Body of pancreas (tissue), 4 donors: ENCODE data around the gene UBR7. TPM values are rescaled to one million over a fixed set of nuclear protein-coding genes. Genes with fewer than 3 reads are reported as not detected.
A peak's percentile ranks its signal among the peaks of the same experiment; 100 is the strongest.
"Not testable (repeated sequence)": the region's sequence is repeated elsewhere in the genome, so short reads cannot be mapped to it uniquely, and the experiment has no call there.

Experiments
- ATAC-seq: fragments of 150-250 bp; one replicate; pipeline ENCODE4 v1.9.1; 2016
- DNase-seq, 4 donors: peaks; one replicate each; pipeline ENCODE4 v3.0.0-alpha.2; 2019
- H3K27ac ChIP-seq, 4 donors: fragments of 200-600 bp; sonication (generic); 1 replicate in 3 of 4; 2 replicates in 1 of 4; pipeline versions ENCODE4 v1.5.1 to v1.6.1; 2016 to 2019; ENCODE audit warnings: mild to moderate bottlenecking in 1 of 4, mixed read lengths in 1 of 4, moderate library complexity in 1 of 4
- H3K27me3 ChIP-seq, 2 donors: fragments of 200-600 bp; sonication (generic); one replicate each; pipeline ENCODE4 v1.6.0; 2016; ENCODE audit warnings: mild to moderate bottlenecking in 1 of 2
- H3K36me3 ChIP-seq, 2 donors: fragments of 200-600 bp; sonication (generic); replicated peaks in 1 of 2; 2 replicates each; pipeline ENCODE4 v1.5.1; 2016; ENCODE audit warnings: low read depth in 2 of 2; ENCODE audit not compliant: insufficient read depth in 1 of 2
- H3K4me1 ChIP-seq: fragments of 200-600 bp; sonication (generic); one replicate; pipeline ENCODE4 v1.6.0; 2016
- H3K4me3 ChIP-seq, 2 donors: fragments of 200-600 bp; sonication (generic); 1 replicate in 1 of 2; 2 replicates in 1 of 2; pipeline ENCODE4 v1.5.1; 2016 to 2019
- H3K9me3 ChIP-seq, 3 donors: fragments of 200-600 bp; sonication (generic); 1 replicate in 2 of 3; 2 replicates in 1 of 3; pipeline ENCODE4 v1.5.1; 2016
- POLR2A ChIP-seq, 3 donors: fragments of 450-650 bp; IDR thresholded peaks; one replicate each; pipeline ENCODE4 v1.6.1; 2016; ENCODE audit warnings: antibody characterized with exemption in 3 of 3, mild to moderate bottlenecking in 2 of 3
- WGBS, 2 donors: methylation state at CpG; one replicate each; pipeline ENCODE4 v1.1.5; 2017; 5-methylcytosine and 5-hydroxymethylcytosine counted together
- intact Hi-C: fragments of 100-400 bp; cut with DNase I; formaldehyde crosslinking; loops from one replicate; pipeline ENCODE4 v1.15.1; 2023
- total RNA-seq, 2 donors: library from RNA; depleted of rRNA; stranded (reverse); fragments of >200 nt; gene quantifications; one replicate each; pipeline ENCODE4 v1.1.0, GENCODE V29; 2016
- TF ChIP-seq, protein P1 (sequence below), 7 experiments: fragments of 450-650 bp in 4 of 7; fragments of 200-600 bp in 3 of 7; sonication (generic) in 3 of 7; IDR thresholded peaks; one replicate each; pipeline ENCODE4 v1.5.1; 2016 to 2019; ENCODE audit warnings: antibody characterized with exemption in 7 of 7

Gene UBR7
- 10 to 100 TPM in 1 of 2 donors, 1 to 10 TPM in 1; 4.9 to 17.4 TPM for total RNA-seq

GRCh38 chr14:93206793-93207467 is at the start of gene UBR7, which contains the start of gene GON7:
Gene UBR7 (plus strand): TSS chr14:93207256. CDS start chr14:93207292, 36 bp downstream.
Gene GON7 (minus strand): TSS chr14:93207065. CDS start chr14:93207037, 28 bp downstream.
- Histone ChIP-seq H3K4me1 (peaks cover 47% of the 10 kb centered on the region), H3K9me3 (no peaks in the 10 kb centered on the region), H3K27ac (peak within 1 kb of the TSS; percentile 74 to 93 (median 78)), H3K27me3 (no peaks in the 10 kb centered on the region), H3K4me3 (peak within 1 kb of the TSS; percentile 84 to 93), H3K36me3 (peaks cover 0 to 4% of the 10 kb centered on the region in 2 donors)
- ATAC-seq (peak; percentile 98), DNase-seq (peak; percentile 95 to 98 (median 96))
- 0 to 1% methylated on average over 34 to 62 of the region's 65 CpGs for WGBS, 2 donors
- intact Hi-C loops: no loop called here
- TF ChIP-seq, protein P1, sequence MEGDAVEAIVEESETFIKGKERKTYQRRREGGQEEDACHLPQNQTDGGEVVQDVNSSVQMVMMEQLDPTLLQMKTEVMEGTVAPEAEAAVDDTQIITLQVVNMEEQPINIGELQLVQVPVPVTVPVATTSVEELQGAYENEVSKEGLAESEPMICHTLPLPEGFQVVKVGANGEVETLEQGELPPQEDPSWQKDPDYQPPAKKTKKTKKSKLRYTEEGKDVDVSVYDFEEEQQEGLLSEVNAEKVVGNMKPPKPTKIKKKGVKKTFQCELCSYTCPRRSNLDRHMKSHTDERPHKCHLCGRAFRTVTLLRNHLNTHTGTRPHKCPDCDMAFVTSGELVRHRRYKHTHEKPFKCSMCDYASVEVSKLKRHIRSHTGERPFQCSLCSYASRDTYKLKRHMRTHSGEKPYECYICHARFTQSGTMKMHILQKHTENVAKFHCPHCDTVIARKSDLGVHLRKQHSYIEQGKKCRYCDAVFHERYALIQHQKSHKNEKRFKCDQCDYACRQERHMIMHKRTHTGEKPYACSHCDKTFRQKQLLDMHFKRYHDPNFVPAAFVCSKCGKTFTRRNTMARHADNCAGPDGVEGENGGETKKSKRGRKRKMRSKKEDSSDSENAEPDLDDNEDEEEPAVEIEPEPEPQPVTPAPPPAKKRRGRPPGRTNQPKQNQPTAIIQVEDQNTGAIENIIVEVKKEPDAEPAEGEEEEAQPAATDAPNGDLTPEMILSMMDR (IDR thresholded peaks at IDR 0.05): peak; percentile 15 to 68 (median 50)
- peak; percentile 67 to 87 (median 85) for TF ChIP-seq POLR2A (IDR thresholded peaks at IDR 0.05)

DNA sequence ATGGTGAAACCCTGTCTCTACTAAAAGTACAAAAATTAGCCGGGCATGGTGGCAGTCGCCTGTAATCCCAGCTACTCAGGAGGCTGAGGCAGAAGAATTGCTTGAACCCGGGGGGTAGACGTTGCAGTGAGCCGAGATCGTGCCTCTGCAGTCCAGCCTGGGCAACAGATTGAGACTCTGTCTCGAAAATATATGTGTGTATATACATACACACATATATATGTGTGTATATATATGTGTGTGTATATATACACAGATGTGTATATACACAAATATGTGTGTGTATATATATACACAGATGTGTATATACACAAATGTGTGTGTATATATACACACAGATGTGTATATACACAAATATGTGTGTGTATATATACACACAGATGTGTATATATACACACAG is 48.7 kb upstream of the UBR7 start:
- H3K27me3 ChIP-seq, H3K36me3 ChIP-seq, H3K27ac ChIP-seq, H3K4me3 ChIP-seq, H3K9me3 ChIP-seq, H3K4me1 ChIP-seq, intact Hi-C loops, DNase-seq, ATAC-seq: not testable (repeated sequence)
- WGBS, 2 donors: 86 to 89% methylated on average over 7 of the region's 7 CpGs

DNA sequence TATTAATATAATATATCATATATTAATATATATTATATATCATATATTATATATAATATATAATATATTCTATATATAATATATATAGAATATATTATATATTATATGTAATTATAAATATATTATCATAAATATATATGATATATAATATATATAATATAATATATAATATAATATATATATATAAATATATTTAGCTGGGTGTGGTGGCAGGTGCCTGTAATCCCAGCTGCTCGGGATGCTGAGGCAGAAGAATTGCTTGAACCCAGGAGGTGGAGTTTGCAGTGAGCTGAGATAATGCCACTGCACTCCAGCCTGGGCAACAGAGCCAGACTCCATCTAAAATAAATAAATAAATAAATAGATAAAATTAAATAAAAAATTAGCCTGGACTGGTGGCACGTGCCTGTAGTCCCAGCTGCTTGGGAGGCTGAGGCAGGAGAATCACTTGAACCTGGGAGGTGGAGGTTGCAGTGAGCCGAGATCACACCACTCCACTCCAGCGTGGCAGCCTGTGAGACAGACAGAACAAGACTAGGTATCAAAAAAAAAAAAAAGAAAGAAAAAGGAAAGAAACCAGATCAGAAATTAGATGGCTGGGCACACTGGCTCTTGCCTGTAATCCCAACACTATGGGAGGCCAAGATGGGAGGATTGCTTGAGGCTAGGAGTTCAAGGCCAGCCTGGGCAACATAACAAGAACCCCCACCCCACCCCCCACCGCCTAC is 47.3 kb upstream of the UBR7 start:
- H3K36me3 ChIP-seq, DNase-seq, H3K27ac ChIP-seq, H3K4me1 ChIP-seq, intact Hi-C loops, H3K9me3 ChIP-seq, H3K4me3 ChIP-seq, H3K27me3 ChIP-seq: not testable (repeated sequence)
- peak; percentile 22 for ATAC-seq
- WGBS, 2 donors: 46 to 54% methylated on average over 5 of the region's 5 CpGs

DNA sequence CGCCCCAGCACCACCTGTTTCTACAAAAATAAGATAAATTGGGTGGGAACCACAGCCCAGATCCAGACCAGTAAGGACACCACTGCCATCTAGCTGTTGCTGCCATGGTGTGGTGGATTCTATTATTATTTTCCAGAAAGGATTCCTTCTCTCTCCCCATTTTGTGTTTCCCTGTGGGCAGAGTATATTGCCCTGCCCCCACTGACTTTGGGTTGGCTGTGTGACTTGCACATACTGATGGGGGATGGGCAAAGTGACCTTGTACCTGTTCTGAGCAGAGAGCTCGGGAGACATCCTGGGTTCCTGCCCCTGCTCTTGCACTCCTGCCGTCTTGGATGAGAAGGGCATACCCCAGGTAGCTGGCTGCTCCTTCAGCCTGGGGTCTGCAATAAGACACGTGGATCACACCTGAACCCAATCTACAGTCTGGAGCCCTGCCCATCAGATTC is 46.7 kb upstream of the UBR7 start:
- ATAC-seq (peak; percentile 74), DNase-seq (peak; percentile 22 to 55 (median 41))
- 8 to 29% methylated on average over 4 of the region's 4 CpGs for WGBS, 2 donors
- Histone ChIP-seq H3K27ac (no peak overlapping the region), H3K9me3 (no peaks in the 10 kb centered on the region), H3K4me3 (no peak overlapping the region), H3K27me3 (no peaks in the 10 kb centered on the region), H3K36me3 (no peaks in the 10 kb centered on the region), H3K4me1 (peaks cover 6% of the 10 kb centered on the region)
- TF ChIP-seq, protein P1 (IDR thresholded peaks at IDR 0.05): peak; percentile 34 to 57 (median 47)
- TF ChIP-seq POLR2A (IDR thresholded peaks at IDR 0.05): no peak
- intact Hi-C loops: no loop called here

GRCh38 chr14:93161411-93161940 is 45.6 kb upstream of the UBR7 start:
- H3K9me3 ChIP-seq: no peaks in the 10 kb centered on the region
- TF ChIP-seq, protein P1 (IDR thresholded peaks at IDR 0.05): no peak
- TF ChIP-seq POLR2A (IDR thresholded peaks at IDR 0.05): no peak
- DNase-seq (no peak), ATAC-seq (no peak)
- H3K27ac ChIP-seq: no peak overlapping the region
- intact Hi-C loops: no loop called here
- H3K36me3 ChIP-seq: no peaks in the 10 kb centered on the region
- H3K4me1 ChIP-seq: peaks cover 11% of the 10 kb centered on the region
- H3K4me3 ChIP-seq: no peak overlapping the region
- 77 to 81% methylated on average over 4 of the region's 4 CpGs for WGBS, 2 donors
- H3K27me3 ChIP-seq: no peaks in the 10 kb centered on the region
